ENCODE measurements around the gene RTN4RL2.

DNA sequence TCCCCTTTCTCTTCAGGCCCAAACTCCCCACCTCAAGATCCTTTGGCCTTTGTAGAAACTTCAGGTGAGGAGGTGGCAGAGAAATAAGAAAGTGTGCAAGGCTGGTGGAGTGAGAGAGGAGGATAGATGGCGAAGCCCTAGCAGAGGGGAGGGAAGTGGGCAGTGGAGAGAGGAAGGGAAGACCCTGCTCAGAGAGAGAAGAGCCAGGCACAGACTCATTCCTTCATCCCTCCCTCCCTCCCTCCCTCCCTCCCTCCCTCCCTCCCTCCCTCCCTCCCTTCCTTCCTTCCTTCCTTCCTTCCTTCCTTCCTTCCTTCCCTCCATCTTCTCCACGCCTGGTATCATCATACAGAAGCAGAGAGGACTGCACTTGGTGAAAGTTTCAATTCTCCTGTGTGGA is 21.0 kb downstream of the RTN4RL2 start:
- TF ChIP-seq TAF1 (IDR thresholded peaks at IDR 0.05; ENCODE audit: low read depth, low read length), result no peak
- TF ChIP-seq POLR2A (IDR thresholded peaks at IDR 0.05; ENCODE audit: low read depth, low read length), result no peak
- no peak for TF ChIP-seq POLR2AphosphoS5 (IDR thresholded peaks at IDR 0.05; ENCODE audit: low read depth, low read length)
- TF ChIP-seq POU2F2 (IDR thresholded peaks at IDR 0.05; ENCODE audit: low read depth, low read length), result no peak
- no peak for TF ChIP-seq SPI1 (IDR thresholded peaks at IDR 0.05; ENCODE audit: low read depth, low read length)
